WTC11 (cell line): ENCODE measurements around the gene SUCLA2. TPM values are rescaled to one million over a fixed set of nuclear protein-coding genes. Genes with fewer than 3 reads are reported as not detected.

Experiments
- ATAC-seq: fragments of 200-7000 bp; cut with Tn5 transposase; 2 replicates; pipeline ENCODE4 v1.10.0; 2021; ENCODE audit warnings: mild to moderate bottlenecking, moderate library complexity
- CTCF ChIA-PET: fragments of 300-600 bp; sonication (Branson Sonifier 250); formaldehyde crosslinking; loops from one replicate; lab custom pipeline; 2021; ENCODE audit warnings: antibody characterized with exemption; lab: Charles Lee
- POLR2A ChIA-PET: fragments of 350-600 bp; sonication (Branson Sonifier 250); formaldehyde crosslinking; loops from one replicate; lab custom pipeline; 2021; ENCODE audit warnings: antibody characterized with exemption; lab: Charles Lee
- DNase-seq: peaks from one replicate; pipeline ENCODE4 v3.0.0; 2021; ENCODE audit warnings: low spot score
- H3K27ac Mint-ChIP-seq: 2 replicates; pipeline ENCODE4 v1.8.0; 2021; ENCODE audit warnings: mixed read lengths
- H3K27me3 Mint-ChIP-seq: 2 replicates; pipeline ENCODE4 v1.8.0; 2021; ENCODE audit warnings: low read depth, mild to moderate bottlenecking, moderate library complexity, mixed read lengths
- H3K36me3 Mint-ChIP-seq: 2 replicates; pipeline ENCODE4 v1.8.0; 2021; ENCODE audit warnings: mixed read lengths
- H3K4me1 Mint-ChIP-seq: 2 replicates; pipeline ENCODE4 v1.8.0; 2022; ENCODE audit warnings: mixed read lengths
- H3K4me3 Mint-ChIP-seq: 2 replicates; pipeline ENCODE4 v1.8.0; 2021; ENCODE audit warnings: mild to moderate bottlenecking, moderate library complexity, mixed read lengths
- H3K9me3 Mint-ChIP-seq: 2 replicates; pipeline ENCODE4 v1.8.0; 2021; ENCODE audit warnings: mixed read lengths
- ETV6 ChIP-seq: sonication (generic); formaldehyde crosslinking; IDR thresholded peaks from 2 replicates; pipeline ENCODE4 v1.8.1; 2022; ENCODE audit warnings: mild to moderate bottlenecking, missing genetic modification reagents
- JAZF1 ChIP-seq: fragments of 250-450 bp; sonication (Bioruptor Pico); IDR thresholded peaks from 2 replicates; pipeline ENCODE4 v1.9.0; 2021; ENCODE audit warnings: moderate library complexity, mild to moderate bottlenecking, inconsistent platforms
- OVOL2 ChIP-seq: fragments of 250-450 bp; sonication (Bioruptor Pico); IDR thresholded peaks from 2 replicates; pipeline ENCODE4 v1.9.0; 2021; ENCODE audit warnings: mild to moderate bottlenecking, borderline replicate concordance
- PRRX2 ChIP-seq: fragments of 250-450 bp; sonication (Bioruptor Pico); IDR thresholded peaks from 2 replicates; pipeline ENCODE4 v1.8.0; 2021; ENCODE audit warnings: mild to moderate bottlenecking
- SMAD3 ChIP-seq: sonication (generic); formaldehyde crosslinking; IDR thresholded peaks from 2 replicates; pipeline ENCODE4 v1.8.0; 2022; ENCODE audit warnings: missing genetic modification reagents, mild to moderate bottlenecking, borderline replicate concordance
- SMAD4 ChIP-seq: sonication (generic); formaldehyde crosslinking; IDR thresholded peaks from 2 replicates; pipeline ENCODE4 v1.8.0; 2022; ENCODE audit warnings: mild to moderate bottlenecking, missing genetic modification reagents
- SOX15 ChIP-seq: fragments of 250-450 bp; sonication (Bioruptor Pico); IDR thresholded peaks from 2 replicates; pipeline ENCODE4 v1.9.0; 2021; ENCODE audit warnings: mild to moderate bottlenecking
- TEAD1 ChIP-seq: sonication (generic); formaldehyde crosslinking; IDR thresholded peaks from 2 replicates; pipeline ENCODE4 v1.8.0; 2022; ENCODE audit warnings: mild to moderate bottlenecking, missing genetic modification reagents
- ZNF121 ChIP-seq: sonication (generic); formaldehyde crosslinking; IDR thresholded peaks from 2 replicates; pipeline ENCODE4 v1.8.0; 2023; ENCODE audit warnings: missing genetic modification reagents
- ZNF138 ChIP-seq: sonication (generic); formaldehyde crosslinking; conservative IDR thresholded peaks from 2 replicates; pipeline ENCODE4 v1.8.1; 2022; ENCODE audit warnings: mild to moderate bottlenecking, moderate library complexity, missing genetic modification reagents
- ZNF263 ChIP-seq: sonication (generic); formaldehyde crosslinking; IDR thresholded peaks from 2 replicates; pipeline ENCODE4 v1.8.1; 2022; ENCODE audit warnings: low read depth, mild to moderate bottlenecking, moderate library complexity, missing genetic modification reagents
- ZNF396 ChIP-seq: fragments of 250-450 bp; sonication (Bioruptor Pico); IDR thresholded peaks from 2 replicates; pipeline ENCODE4 v1.8.0; 2021; ENCODE audit warnings: mild to moderate bottlenecking, moderate library complexity, borderline replicate concordance
- total RNA-seq: library from RNA; stranded (reverse); gene quantifications from 3 replicates; pipeline ENCODE4 v1.2.3, GENCODE V29; 2021
- TF ChIP-seq, protein P1 (sequence below): sonication (generic); formaldehyde crosslinking; IDR thresholded peaks from 2 replicates; pipeline ENCODE4 v1.8.1; 2023; ENCODE audit warnings: mild to moderate bottlenecking, missing genetic modification reagents
- TF ChIP-seq, protein P2 (sequence below): fragments of 250-450 bp; sonication (Bioruptor Pico); IDR thresholded peaks from 2 replicates; pipeline ENCODE4 v1.8.0; 2021; ENCODE audit warnings: mild to moderate bottlenecking
- TF ChIP-seq, protein P3 (sequence below): sonication (generic); formaldehyde crosslinking; IDR thresholded peaks from 2 replicates; pipeline ENCODE4 v1.8.0; 2022; ENCODE audit warnings: mild to moderate bottlenecking, missing genetic modification reagents
- TF ChIP-seq, protein P4 (sequence below): sonication (generic); formaldehyde crosslinking; IDR thresholded peaks from 2 replicates; pipeline ENCODE4 v1.8.1; 2023; ENCODE audit warnings: mild to moderate bottlenecking, missing genetic modification reagents
- TF ChIP-seq, protein P5 (sequence below): fragments of 250-450 bp; sonication (Bioruptor Pico); IDR thresholded peaks from 2 replicates; pipeline ENCODE4 v1.9.0; 2021; ENCODE audit warnings: mild to moderate bottlenecking
- TF ChIP-seq, protein P6 (sequence below): sonication (generic); formaldehyde crosslinking; IDR thresholded peaks from 2 replicates; pipeline ENCODE4 v1.8.1; 2022; ENCODE audit warnings: low read depth, missing genetic modification reagents, borderline replicate concordance
- TF ChIP-seq, protein P7 (sequence below): fragments of 250-450 bp; sonication (Bioruptor Pico); IDR thresholded peaks from 2 replicates; pipeline ENCODE4 v2.1.2; 2022; ENCODE audit warnings: mild to moderate bottlenecking, moderate library complexity

Gene SUCLA2
- total RNA-seq, 1 experiment from 2014 or later: 66.8 TPM

DNA sequence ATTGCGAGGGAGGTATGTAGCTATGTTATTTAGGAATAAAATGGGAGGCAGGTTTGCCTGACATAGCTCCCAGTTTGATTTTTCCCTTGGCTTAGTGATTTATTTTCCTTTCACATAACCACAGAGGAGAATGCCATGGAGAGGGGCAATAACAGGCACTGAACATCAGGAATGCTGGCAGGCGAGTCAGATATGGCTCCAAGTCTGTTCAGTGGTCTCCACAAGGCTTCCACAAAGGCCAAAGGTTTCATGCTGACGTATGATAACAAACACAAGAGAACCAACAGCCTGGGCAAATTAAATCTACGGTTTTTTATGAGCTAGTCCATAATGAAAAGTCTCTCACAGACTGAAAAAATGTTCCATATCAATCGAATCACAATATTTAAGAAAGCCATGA lies 66.7 kb downstream of the SUCLA2 start:
- Mint-ChIP-seq H3K4me3 (no peak overlapping the region), H3K9me3 (peaks cover 29% of the 10 kb centered on the region), H3K27me3 (no peaks in the 10 kb centered on the region), H3K36me3 (peaks cover 38% of the 10 kb centered on the region), H3K4me1 (peaks cover 35% of the 10 kb centered on the region), H3K27ac (peak overlapping the region; percentile 84)
- CTCF ChIA-PET: no interaction called here
- ATAC-seq (no peak; the same call in none of the 2 replicates), DNase-seq (no peak)
- TF ChIP-seq ZNF263: no peak
- TF ChIP-seq, protein P1, sequence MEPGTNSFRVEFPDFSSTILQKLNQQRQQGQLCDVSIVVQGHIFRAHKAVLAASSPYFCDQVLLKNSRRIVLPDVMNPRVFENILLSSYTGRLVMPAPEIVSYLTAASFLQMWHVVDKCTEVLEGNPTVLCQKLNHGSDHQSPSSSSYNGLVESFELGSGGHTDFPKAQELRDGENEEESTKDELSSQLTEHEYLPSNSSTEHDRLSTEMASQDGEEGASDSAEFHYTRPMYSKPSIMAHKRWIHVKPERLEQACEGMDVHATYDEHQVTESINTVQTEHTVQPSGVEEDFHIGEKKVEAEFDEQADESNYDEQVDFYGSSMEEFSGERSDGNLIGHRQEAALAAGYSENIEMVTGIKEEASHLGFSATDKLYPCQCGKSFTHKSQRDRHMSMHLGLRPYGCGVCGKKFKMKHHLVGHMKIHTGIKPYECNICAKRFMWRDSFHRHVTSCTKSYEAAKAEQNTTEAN (CRISPR knock-in tag): no peak
- TF ChIP-seq, protein P2, sequence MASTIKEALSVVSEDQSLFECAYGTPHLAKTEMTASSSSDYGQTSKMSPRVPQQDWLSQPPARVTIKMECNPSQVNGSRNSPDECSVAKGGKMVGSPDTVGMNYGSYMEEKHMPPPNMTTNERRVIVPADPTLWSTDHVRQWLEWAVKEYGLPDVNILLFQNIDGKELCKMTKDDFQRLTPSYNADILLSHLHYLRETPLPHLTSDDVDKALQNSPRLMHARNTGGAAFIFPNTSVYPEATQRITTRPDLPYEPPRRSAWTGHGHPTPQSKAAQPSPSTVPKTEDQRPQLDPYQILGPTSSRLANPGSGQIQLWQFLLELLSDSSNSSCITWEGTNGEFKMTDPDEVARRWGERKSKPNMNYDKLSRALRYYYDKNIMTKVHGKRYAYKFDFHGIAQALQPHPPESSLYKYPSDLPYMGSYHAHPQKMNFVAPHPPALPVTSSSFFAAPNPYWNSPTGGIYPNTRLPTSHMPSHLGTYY: no peak
- TF ChIP-seq, protein P3, sequence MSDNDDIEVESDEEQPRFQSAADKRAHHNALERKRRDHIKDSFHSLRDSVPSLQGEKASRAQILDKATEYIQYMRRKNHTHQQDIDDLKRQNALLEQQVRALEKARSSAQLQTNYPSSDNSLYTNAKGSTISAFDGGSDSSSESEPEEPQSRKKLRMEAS: no peak
- no peak for TF ChIP-seq SOX15
- no peak for TF ChIP-seq OVOL2 (CRISPR knock-in tag)
- TF ChIP-seq, protein P4, sequence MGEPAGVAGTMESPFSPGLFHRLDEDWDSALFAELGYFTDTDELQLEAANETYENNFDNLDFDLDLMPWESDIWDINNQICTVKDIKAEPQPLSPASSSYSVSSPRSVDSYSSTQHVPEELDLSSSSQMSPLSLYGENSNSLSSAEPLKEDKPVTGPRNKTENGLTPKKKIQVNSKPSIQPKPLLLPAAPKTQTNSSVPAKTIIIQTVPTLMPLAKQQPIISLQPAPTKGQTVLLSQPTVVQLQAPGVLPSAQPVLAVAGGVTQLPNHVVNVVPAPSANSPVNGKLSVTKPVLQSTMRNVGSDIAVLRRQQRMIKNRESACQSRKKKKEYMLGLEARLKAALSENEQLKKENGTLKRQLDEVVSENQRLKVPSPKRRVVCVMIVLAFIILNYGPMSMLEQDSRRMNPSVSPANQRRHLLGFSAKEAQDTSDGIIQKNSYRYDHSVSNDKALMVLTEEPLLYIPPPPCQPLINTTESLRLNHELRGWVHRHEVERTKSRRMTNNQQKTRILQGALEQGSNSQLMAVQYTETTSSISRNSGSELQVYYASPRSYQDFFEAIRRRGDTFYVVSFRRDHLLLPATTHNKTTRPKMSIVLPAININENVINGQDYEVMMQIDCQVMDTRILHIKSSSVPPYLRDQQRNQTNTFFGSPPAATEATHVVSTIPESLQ (CRISPR knock-in tag): no peak
- no peak for TF ChIP-seq SMAD4 (CRISPR knock-in tag)
- POLR2A ChIA-PET: no interaction called here

DNA sequence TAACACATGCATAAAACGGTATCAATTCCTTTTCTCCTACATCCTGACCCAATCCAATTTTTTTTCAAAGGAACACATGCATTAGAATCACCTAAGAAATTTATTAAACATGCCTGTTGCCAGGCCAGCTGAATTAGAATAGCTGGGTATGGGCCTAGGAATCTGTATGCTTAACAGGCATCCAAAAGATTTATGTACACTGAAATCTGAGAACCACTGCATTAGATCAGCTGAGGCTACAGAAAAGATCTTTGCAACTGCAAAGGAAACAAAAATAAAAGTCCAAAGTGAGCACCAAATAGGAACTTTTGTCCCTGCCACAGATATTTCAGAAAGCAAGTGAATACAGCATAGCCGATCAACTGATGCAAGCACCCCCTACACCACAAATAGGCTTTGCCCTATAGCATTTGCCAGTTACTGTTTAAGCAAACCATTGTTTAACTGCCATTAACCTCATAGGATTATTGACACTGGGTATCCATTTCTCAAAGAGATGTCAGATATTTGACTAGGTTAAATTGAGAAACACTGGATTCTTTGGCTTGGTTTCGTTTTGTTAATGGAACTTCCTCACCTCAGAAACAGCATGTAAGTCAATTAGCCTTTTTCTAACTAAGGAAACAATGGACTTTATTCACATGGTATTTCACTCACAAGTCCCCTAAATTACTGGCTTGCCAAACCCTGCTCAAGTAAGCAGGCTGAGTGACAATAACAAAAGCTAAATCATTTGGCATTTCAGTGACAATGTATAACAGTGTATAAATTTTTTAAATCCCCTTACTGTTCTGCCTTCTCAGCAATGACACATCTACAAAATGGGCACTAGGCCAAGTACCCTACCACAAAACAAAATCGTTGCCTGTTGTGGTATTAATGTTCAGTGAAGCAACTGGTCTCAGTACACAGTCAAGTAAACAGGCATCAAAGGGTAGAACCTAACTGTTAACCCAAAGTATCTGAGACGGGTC lies 67.8 kb downstream of the SUCLA2 start:
- Mint-ChIP-seq H3K27ac (peak overlapping the region; percentile 84), H3K4me3 (no peak overlapping the region), H3K9me3 (peaks cover 23% of the 10 kb centered on the region), H3K36me3 (peaks cover 28% of the 10 kb centered on the region), H3K4me1 (peaks cover 41% of the 10 kb centered on the region), H3K27me3 (no peaks in the 10 kb centered on the region)
- DNase-seq: no peak
- TF ChIP-seq, protein P5, sequence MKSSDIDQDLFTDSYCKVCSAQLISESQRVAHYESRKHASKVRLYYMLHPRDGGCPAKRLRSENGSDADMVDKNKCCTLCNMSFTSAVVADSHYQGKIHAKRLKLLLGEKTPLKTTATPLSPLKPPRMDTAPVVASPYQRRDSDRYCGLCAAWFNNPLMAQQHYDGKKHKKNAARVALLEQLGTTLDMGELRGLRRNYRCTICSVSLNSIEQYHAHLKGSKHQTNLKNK: no peak
- TF ChIP-seq, protein P6, sequence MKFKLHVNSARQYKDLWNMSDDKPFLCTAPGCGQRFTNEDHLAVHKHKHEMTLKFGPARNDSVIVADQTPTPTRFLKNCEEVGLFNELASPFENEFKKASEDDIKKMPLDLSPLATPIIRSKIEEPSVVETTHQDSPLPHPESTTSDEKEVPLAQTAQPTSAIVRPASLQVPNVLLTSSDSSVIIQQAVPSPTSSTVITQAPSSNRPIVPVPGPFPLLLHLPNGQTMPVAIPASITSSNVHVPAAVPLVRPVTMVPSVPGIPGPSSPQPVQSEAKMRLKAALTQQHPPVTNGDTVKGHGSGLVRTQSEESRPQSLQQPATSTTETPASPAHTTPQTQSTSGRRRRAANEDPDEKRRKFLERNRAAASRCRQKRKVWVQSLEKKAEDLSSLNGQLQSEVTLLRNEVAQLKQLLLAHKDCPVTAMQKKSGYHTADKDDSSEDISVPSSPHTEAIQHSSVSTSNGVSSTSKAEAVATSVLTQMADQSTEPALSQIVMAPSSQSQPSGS (CRISPR knock-in tag): no peak
- TF ChIP-seq ZNF121 (no peak), ETV6 (CRISPR knock-in tag) (no peak), JAZF1 (no peak), SMAD3 (no peak), ZNF138 (CRISPR knock-in tag) (no peak), TEAD1 (CRISPR knock-in tag) (no peak), ZNF263 (no peak), ZNF396 (CRISPR knock-in tag) (no peak), PRRX2 (CRISPR knock-in tag) (no peak)
- TF ChIP-seq, protein P4 (CRISPR knock-in tag): no peak
- TF ChIP-seq, protein P7, sequence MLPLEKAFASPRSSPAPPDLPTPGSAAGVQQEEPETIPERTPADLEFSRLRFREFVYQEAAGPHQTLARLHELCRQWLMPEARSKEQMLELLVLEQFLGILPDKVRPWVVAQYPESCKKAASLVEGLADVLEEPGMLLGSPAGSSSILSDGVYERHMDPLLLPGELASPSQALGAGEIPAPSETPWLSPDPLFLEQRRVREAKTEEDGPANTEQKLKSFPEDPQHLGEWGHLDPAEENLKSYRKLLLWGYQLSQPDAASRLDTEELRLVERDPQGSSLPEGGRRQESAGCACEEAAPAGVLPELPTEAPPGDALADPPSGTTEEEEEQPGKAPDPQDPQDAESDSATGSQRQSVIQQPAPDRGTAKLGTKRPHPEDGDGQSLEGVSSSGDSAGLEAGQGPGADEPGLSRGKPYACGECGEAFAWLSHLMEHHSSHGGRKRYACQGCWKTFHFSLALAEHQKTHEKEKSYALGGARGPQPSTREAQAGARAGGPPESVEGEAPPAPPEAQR (CRISPR knock-in tag): no peak
- CTCF ChIA-PET: no interaction called here
- ATAC-seq: peak; percentile 18
- POLR2A ChIA-PET: interaction anchor here (0.8 kb wide), 1 partner anchor 105 kb away, joined by 3 read pairs; no protein-coding TSS in a partner anchor
